ENCODE data around the gene TNIK. TPM values are rescaled to one million over a fixed set of nuclear protein-coding genes. Genes with fewer than 3 reads are reported as not detected.

The TNIK gene
- total RNA-seq, 4 donors from 2014 or later = 32.9 to 52.0 (median 40.2) TPM

- Histone ChIP-seq H3K36me3 (no peaks in the 10 kb centered on the region), H3K4me1 (no peaks in the 10 kb centered on the region), H3K27me3 (no peaks in the 10 kb centered on the region), H3K4me3 (no peak overlapping the region), H3K9me3 (no peaks in the 10 kb centered on the region), H3K27ac (no peak overlapping the region)
- no peak for DNase-seq
- no peak for TF ChIP-seq CTCF (IDR thresholded peaks at IDR 0.05)
- no peak for TF ChIP-seq POLR2A (IDR thresholded peaks at IDR 0.05)
- no peak for TF ChIP-seq POLR2AphosphoS5 (IDR thresholded peaks at IDR 0.05)
- no peak for TF ChIP-seq EP300 (IDR thresholded peaks at IDR 0.05; ENCODE audit: low read depth)
- 96 to 100% methylated on average over 2 to 3 of the region's 3 CpGs for WGBS, 2 donors (ENCODE audit: low coverage in 1 of 2)
- in situ Hi-C loops (cut with MboI; ENCODE audit: low pct_ligation_motif_present in 1 of 4, low pct_unique_long_range_greater_than_20kb in 1 of 4, low sequenced_read_pairs in 3 of 4) (no loop called here), intact Hi-C loops (cut with DNase I; ENCODE audit: low total_unique reads) (no loop called here)
Observed at GRCh38 chr3:171314341-171314740, 145.9 kb downstream of the TNIK start.

- H3K27me3 ChIP-seq = no peaks in the 10 kb centered on the region
- 87 to 90% methylated on average over 4 to 7 of the region's 7 CpGs for WGBS, 2 donors (ENCODE audit: low coverage in 1 of 2)
- in situ Hi-C loops (cut with MboI; ENCODE audit: low pct_ligation_motif_present in 1 of 4, low pct_unique_long_range_greater_than_20kb in 1 of 4, low sequenced_read_pairs in 3 of 4) = no loop called here
- intact Hi-C loops (cut with DNase I; ENCODE audit: low total_unique reads) = no loop called here
- H3K4me1 ChIP-seq = no peaks in the 10 kb centered on the region
- H3K9me3 ChIP-seq = no peaks in the 10 kb centered on the region
- no peak overlapping the region for H3K4me3 ChIP-seq
- no peaks in the 10 kb centered on the region for H3K36me3 ChIP-seq
- TF ChIP-seq POLR2AphosphoS5 (IDR thresholded peaks at IDR 0.05) (no peak), EP300 (IDR thresholded peaks at IDR 0.05; ENCODE audit: low read depth) (no peak), POLR2A (IDR thresholded peaks at IDR 0.05) (no peak), CTCF (IDR thresholded peaks at IDR 0.05) (no peak)
- H3K27ac ChIP-seq = no peak overlapping the region
- DNase-seq = no peak
Observed at GRCh38 chr3:171313702-171314101, 146.5 kb downstream of the TNIK start.

- H3K27me3 ChIP-seq = no peaks in the 10 kb centered on the region
- intact Hi-C loops (cut with DNase I; ENCODE audit: low total_unique reads) (no loop called here), in situ Hi-C loops (cut with MboI; ENCODE audit: low pct_ligation_motif_present in 1 of 4, low pct_unique_long_range_greater_than_20kb in 1 of 4, low sequenced_read_pairs in 3 of 4) (no loop called here)
- no peaks in the 10 kb centered on the region for H3K4me1 ChIP-seq
- H3K4me3 ChIP-seq = no peak overlapping the region
- DNase-seq = no peak
- WGBS, 2 donors (ENCODE audit: low coverage in 1 of 2) = 90 to 95% methylated on average over 8 of the region's 8 CpGs
- H3K36me3 ChIP-seq = no peaks in the 10 kb centered on the region
- TF ChIP-seq POLR2AphosphoS5 (IDR thresholded peaks at IDR 0.05) = no peak
- no peak for TF ChIP-seq POLR2A (IDR thresholded peaks at IDR 0.05)
- TF ChIP-seq CTCF (IDR thresholded peaks at IDR 0.05) = no peak
- no peak for TF ChIP-seq EP300 (IDR thresholded peaks at IDR 0.05; ENCODE audit: low read depth)
- H3K27ac ChIP-seq = no peak overlapping the region
- peaks cover 0 to 4% of the 10 kb centered on the region in 2 donors for H3K9me3 ChIP-seq
Observed at GRCh38 chr3:171312741-171313140, 147.5 kb downstream of the TNIK start.

- H3K9me3 ChIP-seq = peaks cover 0 to 4% of the 10 kb centered on the region in 2 donors
- intact Hi-C loops (cut with DNase I; ENCODE audit: low total_unique reads) (no loop called here), in situ Hi-C loops (cut with MboI; ENCODE audit: low pct_ligation_motif_present in 1 of 4, low pct_unique_long_range_greater_than_20kb in 1 of 4, low sequenced_read_pairs in 3 of 4) (no loop called here)
- WGBS, 2 donors (ENCODE audit: low coverage in 1 of 2) = 86 to 87% methylated on average over 6 of the region's 6 CpGs
- peaks cover 0 to 4% (median 0%) of the 10 kb centered on the region in 4 donors for H3K4me1 ChIP-seq
- H3K27me3 ChIP-seq = no peaks in the 10 kb centered on the region
- H3K27ac ChIP-seq = no peak overlapping the region
- no peak for DNase-seq
- no peaks in the 10 kb centered on the region for H3K36me3 ChIP-seq
- no peak overlapping the region for H3K4me3 ChIP-seq
- TF ChIP-seq CTCF (IDR thresholded peaks at IDR 0.05) = no peak
- TF ChIP-seq POLR2AphosphoS5 (IDR thresholded peaks at IDR 0.05) = no peak
- no peak for TF ChIP-seq POLR2A (IDR thresholded peaks at IDR 0.05)
- no peak for TF ChIP-seq EP300 (IDR thresholded peaks at IDR 0.05; ENCODE audit: low read depth)
Observed at GRCh38 chr3:171311784-171312183, 148.4 kb downstream of the TNIK start.
